DMS114 treated with DMSO at 0.1 percent for 48 hours (cell line): ENCODE results near the gene PTPRN2.

Experiments
- DNase-seq: peaks from one replicate; lab custom pipeline; 2025; ENCODE audit not compliant: unreplicated experiment; lab: John Stamatoyannopoulos, UW

PTPRN2 gene

GRCh38 chr7:158085741-158086695 lies 501.6 kb downstream of the PTPRN2 start:
- no peak for DNase-seq

- DNase-seq, result no peak
These were observed 503.1 kb downstream of the PTPRN2 start for GRCh38 chr7:158084555-158084954.

- no peak for DNase-seq
These were observed 503.9 kb downstream of the PTPRN2 start for GRCh38 chr7:158083526-158084310.

GRCh38 chr7:158082761-158083160 lies 504.9 kb downstream of the PTPRN2 start:
- DNase-seq, result no peak

GRCh38 chr7:158080899-158081445 lies 506.7 kb downstream of the PTPRN2 start:
- DNase-seq, result no peak

- no peak for DNase-seq
These were observed 509.4 kb downstream of the PTPRN2 start for GRCh38 chr7:158077934-158078910.

- no peak for DNase-seq
These were observed 510.3 kb downstream of the PTPRN2 start for GRCh38 chr7:158077151-158077840.

GRCh38 chr7:158076656-158077055 lies 511.0 kb downstream of the PTPRN2 start:
- DNase-seq, result no peak

GRCh38 chr7:158076215-158076614 lies 511.4 kb downstream of the PTPRN2 start:
- DNase-seq, result no peak

- no peak for DNase-seq
These were observed 512.0 kb downstream of the PTPRN2 start for GRCh38 chr7:158075633-158076001.

- no peak for DNase-seq
These were observed 512.6 kb downstream of the PTPRN2 start for GRCh38 chr7:158074896-158075632.

- DNase-seq, result no peak
These were observed 513.5 kb downstream of the PTPRN2 start for GRCh38 chr7:158073845-158074840.

- DNase-seq, result no peak
These were observed 514.5 kb downstream of the PTPRN2 start for GRCh38 chr7:158072991-158073730.

- DNase-seq, result no peak
These were observed 517.3 kb downstream of the PTPRN2 start for GRCh38 chr7:158070222-158070920.

- DNase-seq, result no peak
These were observed 518.8 kb downstream of the PTPRN2 start for GRCh38 chr7:158068853-158069252.

GRCh38 chr7:158067931-158068482 lies 519.6 kb downstream of the PTPRN2 start:
- no peak for DNase-seq
